Left cardiac atrium (tissue), 4 donors: ENCODE data around the gene PTPRG. TPM values are rescaled to one million over a fixed set of nuclear protein-coding genes. Genes with fewer than 3 reads are reported as not detected.

Experiments used
- ATAC-seq, 2 donors: fragments of 200-7000 bp; cut with Tn5 transposase; one replicate each; pipeline ENCODE4 v1.9.1; 2020; ENCODE audit warnings: mild to moderate bottlenecking in 2 of 2, moderate library complexity in 2 of 2
- DNase-seq: peaks from one replicate; pipeline ENCODE4 v3.0.0-alpha.2; 2020
- intact Hi-C, 2 donors: fragments of 100-400 bp; cut with DNase I; formaldehyde crosslinking; loops; one replicate each; pipeline versions ENCODE4 v1.14.1 to v1.15.1; 2022 to 2023
- total RNA-seq, 2 donors: library from RNA; stranded (reverse); fragmentation: NEBNext Ultra II Directional; extraction: Animal tissue kit (Norgen Biotek cat#: 25700); gene quantifications; one replicate each; pipeline ENCODE4 v1.2.1, GENCODE V29; 2021
- donor health status: DM: no; HTN: yes; CAD: no.
- donor health status: DM: no; HTN: yes; CAD: no; lungs with severe emphysema.
- donor health status: DM: yes; HTN: yes; CAD: no.
- donor health status: Dilated cardiomyopathy.

PTPRG gene
- total RNA-seq, 2 donors from 2014 or later, result 37.6 to 46.9 TPM

GRCh38 chr3:62233065-62233464 lies 671.7 kb downstream of the PTPRG start:
- intact Hi-C loops, result loop anchor here in 1 of 2 donors (10.0 kb wide), 1 partner anchor 62 kb away; no protein-coding TSS in a partner anchor
- DNase-seq, result no peak
- no peak for ATAC-seq

DNA sequence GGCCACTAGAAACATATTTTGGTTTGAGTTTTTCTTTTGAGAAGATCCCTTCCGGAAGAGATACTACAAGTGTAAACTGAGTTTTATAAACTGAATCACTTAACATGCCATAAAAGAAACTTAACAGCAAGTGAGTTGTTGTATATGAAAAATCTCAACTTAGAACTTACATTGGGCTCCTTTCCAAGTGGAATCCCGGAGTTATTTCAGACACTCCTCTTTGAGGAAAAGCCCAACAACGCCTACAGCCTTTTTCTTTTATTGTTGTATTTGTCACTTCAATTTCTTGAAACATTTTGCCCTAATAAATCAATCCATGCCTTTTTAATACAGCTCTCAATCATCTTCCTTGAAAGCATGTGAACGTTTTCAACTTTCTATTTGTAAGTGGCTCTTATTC lies 674.6 kb downstream of the PTPRG start:
- DNase-seq, result no peak
- no peak for ATAC-seq
- intact Hi-C loops, result loop anchor here in 1 of 2 donors (10.0 kb wide), 1 partner anchor 59 kb away; no protein-coding TSS in a partner anchor

GRCh38 chr3:62237286-62237948 lies 676.0 kb downstream of the PTPRG start:
- ATAC-seq, result peak in 1 of 2 donors; percentile 36
- intact Hi-C loops, result loop anchor here in 1 of 2 donors (10.0 kb wide), 1 partner anchor 57 kb away; no protein-coding TSS in a partner anchor
- DNase-seq, result no peak

- intact Hi-C loops, result loop anchor here in 1 of 2 donors (10.0 kb wide), 1 partner anchor 57 kb away; no protein-coding TSS in a partner anchor
- ATAC-seq (no peak), DNase-seq (no peak)
Measured at GRCh38 chr3:62238003-62238402, 676.6 kb downstream of the PTPRG start.

GRCh38 chr3:62238431-62238830 lies 677.1 kb downstream of the PTPRG start:
- DNase-seq (no peak), ATAC-seq (no peak)
- intact Hi-C loops, result loop anchor here in 1 of 2 donors (10.0 kb wide), 1 partner anchor 56 kb away; no protein-coding TSS in a partner anchor

GRCh38 chr3:62241279-62241678 lies 679.9 kb downstream of the PTPRG start:
- DNase-seq, result no peak
- ATAC-seq, result no peak
- intact Hi-C loops, result no loop called here

GRCh38 chr3:62242831-62243509 lies 681.6 kb downstream of the PTPRG start:
- ATAC-seq (no peak), DNase-seq (no peak)
- intact Hi-C loops, result no loop called here

GRCh38 chr3:62246094-62246493 lies 684.7 kb downstream of the PTPRG start:
- ATAC-seq (no peak), DNase-seq (no peak)
- intact Hi-C loops, result no loop called here

DNA sequence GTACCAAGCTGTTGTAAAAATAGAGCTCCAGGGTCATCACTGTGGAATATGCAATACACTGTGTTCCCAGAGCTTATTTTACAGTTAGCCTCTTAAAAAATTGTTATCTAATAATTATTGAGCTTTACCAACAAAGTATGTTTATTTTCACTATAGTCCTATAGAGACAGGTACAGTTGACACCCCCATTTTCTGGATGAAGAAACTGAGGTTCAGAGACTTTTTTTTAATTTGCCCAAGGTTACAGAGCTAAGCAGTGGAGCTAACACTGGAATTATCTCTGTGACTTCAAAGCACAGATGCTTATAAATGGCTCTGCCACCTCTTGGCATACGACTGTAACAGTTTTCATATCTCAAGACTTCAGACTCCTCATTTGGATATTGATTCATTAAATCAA lies 685.6 kb downstream of the PTPRG start:
- no peak for ATAC-seq
- intact Hi-C loops, result no loop called here
- no peak for DNase-seq

DNA sequence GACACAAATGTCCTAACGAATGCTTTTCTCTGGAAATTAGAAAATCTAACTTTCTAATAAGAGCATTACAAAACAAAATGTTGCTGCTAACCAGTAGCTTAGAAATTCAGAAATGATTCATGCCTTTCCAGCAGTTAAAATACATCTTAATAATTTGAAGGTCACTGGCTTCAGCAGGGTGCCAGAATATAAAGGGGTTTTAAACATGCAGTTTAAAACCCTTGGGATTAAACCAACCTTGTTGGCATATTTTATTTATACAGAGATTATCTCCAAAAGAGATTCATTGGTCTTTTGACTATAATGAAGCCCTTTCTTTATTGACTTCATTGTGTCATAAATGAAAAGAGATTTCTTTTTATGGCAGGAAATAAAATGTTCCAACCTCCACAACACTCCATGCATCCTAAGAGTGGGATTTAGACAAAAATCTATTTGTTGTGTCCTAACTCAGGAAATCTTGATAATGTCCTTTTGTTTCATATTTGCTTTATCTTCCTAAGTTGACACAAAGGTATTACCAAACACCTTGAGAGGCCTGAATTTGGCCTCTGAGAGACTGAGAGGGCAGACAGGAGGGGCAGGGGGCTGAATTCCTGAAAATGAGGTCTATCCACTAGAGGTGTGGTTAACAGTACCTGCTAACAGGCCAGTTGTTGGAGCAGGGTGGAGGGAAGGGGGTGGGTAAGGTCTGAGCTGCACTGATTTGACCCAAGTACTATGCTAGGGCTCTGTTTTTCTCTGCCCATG lies 687.5 kb downstream of the PTPRG start:
- ATAC-seq, result no peak

GRCh38 chr3:62249484-62249776 lies 688.1 kb downstream of the PTPRG start:
- intact Hi-C loops, result no loop called here
- DNase-seq, result no peak
- ATAC-seq, result no peak

More for the DNA sequence above, 687.5 kb downstream of the PTPRG start:
- intact Hi-C loops, result no loop called here
- no peak for DNase-seq

DNA sequence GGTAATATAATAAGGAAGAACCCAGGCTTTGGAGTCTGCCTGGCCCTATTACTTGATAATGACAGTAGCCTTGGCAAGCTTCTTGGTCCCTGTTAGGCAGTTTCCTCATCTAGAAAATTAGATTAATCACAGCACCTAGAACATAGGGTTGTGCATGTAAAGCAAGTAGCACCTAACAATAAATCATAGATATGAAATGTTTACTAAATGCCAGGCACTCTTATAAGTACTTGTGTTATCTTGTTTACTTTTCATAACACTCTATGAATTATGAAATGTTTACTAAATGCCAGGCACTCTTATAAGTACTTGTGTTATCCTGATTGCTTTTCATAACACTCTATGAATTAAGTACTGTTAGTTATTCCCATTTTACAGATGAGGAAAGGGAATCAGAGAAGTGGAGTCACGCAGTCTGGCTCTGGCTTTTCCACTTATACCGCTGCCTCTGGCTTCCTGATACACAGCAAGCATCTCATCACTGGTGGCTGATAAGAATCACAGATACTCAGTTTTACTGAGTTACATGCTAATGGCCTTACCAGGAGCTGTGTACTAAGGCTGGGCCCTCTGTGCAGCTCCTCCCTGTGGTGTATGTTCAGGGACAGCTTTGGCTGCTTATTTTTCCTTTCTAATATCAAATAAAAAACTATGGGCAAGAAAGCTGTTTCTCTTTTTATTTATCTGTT lies 688.6 kb downstream of the PTPRG start:
- ATAC-seq (no peak), DNase-seq (no peak)
- intact Hi-C loops, result no loop called here

DNA sequence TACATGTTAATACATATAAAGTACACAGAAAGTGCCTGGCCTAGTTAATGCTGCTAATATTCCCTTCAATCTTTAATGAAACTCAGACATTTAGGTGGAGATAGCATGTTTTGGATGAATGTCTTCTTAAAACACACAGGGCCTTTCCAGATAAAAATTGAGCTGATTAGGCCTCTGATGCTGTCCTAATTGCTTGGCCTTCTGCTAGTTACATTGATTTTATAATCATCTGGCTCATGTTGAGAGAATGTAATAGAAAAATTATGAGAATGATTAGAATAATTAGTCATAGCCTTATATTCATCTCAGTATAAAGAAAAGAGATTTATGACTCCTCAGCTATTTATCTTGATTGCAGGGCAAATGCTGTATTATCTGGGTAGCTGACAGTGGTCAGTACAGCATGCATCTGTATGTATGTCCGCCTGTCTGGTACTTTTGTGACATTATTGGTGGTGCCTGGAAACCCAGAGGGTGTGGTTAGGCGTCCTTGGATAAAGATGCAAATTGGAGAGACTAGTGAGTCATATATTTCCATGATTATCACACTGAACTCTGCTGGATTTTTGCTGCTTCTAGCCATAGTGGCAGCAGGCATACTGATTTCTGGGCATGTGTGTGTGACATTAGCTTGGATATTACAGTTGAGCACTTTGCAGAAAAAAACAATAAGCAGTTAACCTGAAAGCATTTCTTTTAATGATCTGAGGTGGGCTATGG lies 691.2 kb downstream of the PTPRG start:
- intact Hi-C loops, result no loop called here
- ATAC-seq, result peak; percentile 28 to 57

DNA sequence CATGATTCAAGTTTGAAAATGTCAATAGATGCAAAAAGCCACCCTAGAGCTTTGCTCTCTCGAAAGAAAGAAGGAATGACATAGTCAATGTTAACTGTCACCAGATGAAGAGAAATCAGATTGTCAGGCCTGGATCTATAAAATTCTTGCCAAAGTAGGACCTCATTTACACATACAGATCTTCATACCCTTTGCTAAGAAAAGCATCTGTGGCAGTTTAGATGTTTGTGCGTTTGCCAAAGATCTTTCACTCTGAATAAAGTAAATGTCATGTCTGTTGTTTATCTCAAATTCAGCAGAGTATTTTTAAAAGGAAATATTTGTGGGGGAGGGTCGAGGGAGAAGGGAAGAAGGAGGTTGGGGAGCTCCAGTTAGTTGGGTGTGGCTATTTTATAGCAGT lies 692.6 kb downstream of the PTPRG start:
- intact Hi-C loops, result no loop called here
- ATAC-seq, result no peak

More for the DNA sequence above, 691.2 kb downstream of the PTPRG start:
- DNase-seq, result no peak

GRCh38 chr3:62255758-62256157 lies 694.4 kb downstream of the PTPRG start:
- DNase-seq (peak; percentile 44), ATAC-seq (peak; percentile 81 to 90)
- intact Hi-C loops, result no loop called here

More for the DNA sequence above, 692.6 kb downstream of the PTPRG start:
- no peak for DNase-seq

DNA sequence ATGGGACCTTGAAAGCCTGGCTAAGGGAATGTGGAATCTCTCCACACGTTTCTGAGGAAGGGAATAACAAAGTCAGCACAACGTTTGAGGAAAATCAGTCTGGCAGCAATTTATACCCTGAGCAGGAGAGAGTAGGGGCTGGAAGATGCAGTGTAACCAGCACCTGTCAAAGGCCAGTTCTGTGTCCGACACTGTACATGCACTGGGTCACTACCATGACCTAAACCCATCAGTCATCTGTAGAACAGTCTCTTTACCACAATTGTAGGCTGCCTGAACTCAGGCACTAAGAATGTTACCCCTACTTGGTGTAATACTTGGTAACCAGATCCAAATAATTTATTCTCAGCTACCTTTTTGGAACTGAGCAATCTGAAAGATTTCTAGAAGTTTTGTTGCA lies 698.6 kb downstream of the PTPRG start:
- DNase-seq (no peak), ATAC-seq (peak in 1 of 2 donors; percentile 45)
- intact Hi-C loops, result no loop called here

- no peak for ATAC-seq
- intact Hi-C loops, result no loop called here
- no peak for DNase-seq
Measured at GRCh38 chr3:62260655-62261054, 699.3 kb downstream of the PTPRG start.

GRCh38 chr3:62261121-62261520 lies 699.8 kb downstream of the PTPRG start:
- ATAC-seq, result peak; percentile 65 to 67
- DNase-seq, result no peak
- intact Hi-C loops, result no loop called here

- ATAC-seq (no peak), DNase-seq (no peak)
- intact Hi-C loops, result no loop called here
Measured at GRCh38 chr3:62261736-62262135, 700.4 kb downstream of the PTPRG start.
